ENCODE results near the gene PDCD1. TPM values are rescaled to one million over a fixed set of nuclear protein-coding genes. Genes with fewer than 3 reads are reported as not detected.

The PDCD1 gene
- total and polyA plus RNA-seq, 2 of the 13 experiments (the other 11 are each of a cell fraction or from before 2014, with no cell fraction given) = 0.04 TPM; not detected in 1

DNA sequence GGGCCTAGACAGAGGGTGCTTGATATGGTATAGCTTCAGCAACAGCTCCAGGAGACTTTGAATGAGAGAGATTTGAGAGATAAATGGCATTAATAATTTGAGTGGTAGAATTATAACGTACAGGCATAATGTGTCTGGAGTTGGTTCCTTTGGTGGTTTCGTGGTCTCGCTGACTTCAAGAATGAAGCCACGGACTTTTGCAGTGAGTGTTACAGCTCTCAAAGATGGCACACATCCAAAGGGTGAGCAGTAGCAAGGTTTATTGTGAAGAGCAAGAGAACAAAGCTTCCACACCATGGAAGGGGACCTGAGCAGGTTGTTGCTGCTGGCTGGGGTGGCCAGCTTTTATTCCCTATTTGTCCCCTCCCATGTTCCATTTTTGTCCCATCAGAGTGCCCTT lies 23.1 kb downstream of the PDCD1 start (continued):
- TF ChIP-seq, protein P1, sequence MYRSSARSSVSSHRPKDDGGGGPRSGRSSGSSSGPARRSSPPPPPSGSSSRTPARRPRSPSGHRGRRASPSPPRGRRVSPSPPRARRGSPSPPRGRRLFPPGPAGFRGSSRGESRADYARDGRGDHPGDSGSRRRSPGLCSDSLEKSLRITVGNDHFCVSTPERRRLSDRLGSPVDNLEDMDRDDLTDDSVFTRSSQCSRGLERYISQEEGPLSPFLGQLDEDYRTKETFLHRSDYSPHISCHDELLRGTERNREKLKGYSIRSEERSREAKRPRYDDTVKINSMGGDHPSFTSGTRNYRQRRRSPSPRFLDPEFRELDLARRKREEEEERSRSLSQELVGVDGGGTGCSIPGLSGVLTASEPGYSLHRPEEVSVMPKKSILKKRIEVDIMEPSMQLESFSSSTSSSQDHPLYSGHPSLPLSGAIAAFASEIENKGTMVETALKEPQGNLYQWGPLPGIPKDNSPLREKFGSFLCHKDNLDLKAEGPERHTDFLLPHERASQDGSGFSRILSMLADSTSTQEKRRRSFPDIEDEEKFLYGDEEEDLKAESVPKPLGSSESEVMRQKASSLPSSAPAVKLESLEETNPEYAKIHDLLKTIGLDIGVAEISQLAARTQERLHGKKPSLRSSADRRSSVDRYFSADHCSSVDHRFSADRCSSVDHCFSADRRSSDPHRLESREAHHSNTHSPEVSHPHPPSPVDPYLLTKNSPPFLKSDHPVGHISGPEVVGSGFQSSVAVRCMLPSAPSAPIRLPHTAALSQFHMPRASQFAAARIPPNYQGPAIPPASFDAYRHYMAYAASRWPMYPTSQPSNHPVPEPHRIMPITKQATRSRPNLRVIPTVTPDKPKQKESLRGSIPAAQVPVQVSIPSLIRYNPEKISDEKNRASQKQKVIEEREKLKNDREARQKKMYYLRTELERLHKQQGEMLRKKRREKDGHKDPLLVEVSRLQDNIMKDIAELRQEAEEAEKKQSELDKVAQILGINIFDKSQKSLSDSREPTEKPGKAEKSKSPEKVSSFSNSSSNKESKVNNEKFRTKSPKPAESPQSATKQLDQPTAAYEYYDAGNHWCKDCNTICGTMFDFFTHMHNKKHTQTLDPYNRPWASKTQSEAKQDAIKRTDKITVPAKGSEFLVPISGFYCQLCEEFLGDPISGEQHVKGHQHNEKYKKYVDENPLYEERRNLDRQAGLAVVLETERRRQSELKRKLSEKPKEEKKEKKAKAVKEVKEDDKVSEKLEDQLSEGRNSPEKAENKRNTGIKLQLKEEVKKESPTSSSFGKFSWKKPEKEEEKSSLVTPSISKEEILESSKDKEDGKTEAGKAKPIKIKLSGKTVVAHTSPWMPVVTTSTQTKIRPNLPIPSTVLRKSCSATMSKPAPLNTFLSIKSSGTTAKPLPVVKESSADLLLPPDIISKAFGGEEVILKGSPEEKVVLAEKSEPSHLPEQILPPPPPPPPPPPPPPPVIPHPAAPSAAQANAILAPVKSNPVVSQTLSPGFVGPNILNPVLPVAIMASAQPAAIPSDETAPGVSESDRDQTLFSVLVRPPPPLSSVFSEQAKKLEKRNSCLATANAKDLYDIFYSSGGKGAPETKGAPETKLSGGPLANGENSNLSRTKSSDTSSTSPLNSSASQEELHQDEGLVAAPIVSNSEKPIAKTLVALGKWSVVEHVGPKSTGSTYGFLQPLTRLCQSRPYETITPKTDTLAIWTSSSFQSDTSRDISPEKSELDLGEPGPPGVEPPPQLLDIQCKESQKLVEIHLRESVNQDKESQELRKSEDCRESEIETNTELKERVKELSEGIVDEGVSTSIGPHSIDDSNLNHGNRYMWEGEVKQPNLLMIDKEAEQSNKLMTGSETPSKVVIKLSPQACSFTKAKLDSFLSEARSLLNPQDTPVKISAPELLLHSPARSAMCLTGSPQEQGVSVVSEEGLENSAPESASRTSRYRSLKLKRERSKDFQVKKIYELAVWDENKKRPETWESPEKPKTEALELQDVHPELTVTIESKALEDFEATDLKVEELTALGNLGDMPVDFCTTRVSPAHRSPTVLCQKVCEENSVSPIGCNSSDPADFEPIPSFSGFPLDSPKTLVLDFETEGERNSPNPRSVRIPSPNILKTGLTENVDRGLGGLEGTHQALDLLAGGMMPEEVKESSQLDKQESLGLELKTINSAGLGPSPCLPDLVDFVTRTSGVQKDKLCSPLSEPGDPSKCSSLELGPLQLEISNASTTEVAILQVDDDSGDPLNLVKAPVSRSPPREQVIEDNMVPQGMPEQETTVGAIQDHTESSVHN (CRISPR knock-in tag; IDR thresholded peaks at IDR 0.05) = no peak
- TF ChIP-seq, protein P2, sequence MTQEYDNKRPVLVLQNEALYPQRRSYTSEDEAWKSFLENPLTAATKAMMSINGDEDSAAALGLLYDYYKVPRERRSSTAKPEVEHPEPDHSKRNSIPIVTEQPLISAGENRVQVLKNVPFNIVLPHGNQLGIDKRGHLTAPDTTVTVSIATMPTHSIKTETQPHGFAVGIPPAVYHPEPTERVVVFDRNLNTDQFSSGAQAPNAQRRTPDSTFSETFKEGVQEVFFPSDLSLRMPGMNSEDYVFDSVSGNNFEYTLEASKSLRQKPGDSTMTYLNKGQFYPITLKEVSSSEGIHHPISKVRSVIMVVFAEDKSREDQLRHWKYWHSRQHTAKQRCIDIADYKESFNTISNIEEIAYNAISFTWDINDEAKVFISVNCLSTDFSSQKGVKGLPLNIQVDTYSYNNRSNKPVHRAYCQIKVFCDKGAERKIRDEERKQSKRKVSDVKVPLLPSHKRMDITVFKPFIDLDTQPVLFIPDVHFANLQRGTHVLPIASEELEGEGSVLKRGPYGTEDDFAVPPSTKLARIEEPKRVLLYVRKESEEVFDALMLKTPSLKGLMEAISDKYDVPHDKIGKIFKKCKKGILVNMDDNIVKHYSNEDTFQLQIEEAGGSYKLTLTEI (CRISPR knock-in tag; conservative IDR thresholded peaks at IDR 0.05) = no peak
- TF ChIP-seq PITX1 (CRISPR knock-in tag; IDR thresholded peaks at IDR 0.05) (no peak), KDM2A (CRISPR knock-in tag; IDR thresholded peaks at IDR 0.05; ENCODE audit: borderline replicate concordance, low read depth) (no peak), TBL1XR1 (IDR thresholded peaks at IDR 0.05; ENCODE audit: borderline replicate concordance, low read length, partially characterized antibody) (no peak), MAF1 (CRISPR knock-in tag; IDR thresholded peaks at IDR 0.05; ENCODE audit: borderline replicate concordance) (no peak), CREB1 (IDR thresholded peaks at IDR 0.05) (no peak), CREB1 (CRISPR knock-in tag; IDR thresholded peaks at IDR 0.05) (no peak), CBFB (CRISPR knock-in tag; IDR thresholded peaks at IDR 0.05) (no peak), ZNF350 (CRISPR knock-in tag; IDR thresholded peaks at IDR 0.05; ENCODE audit: borderline replicate concordance, low read depth) (no peak), NFYC (CRISPR knock-in tag; IDR thresholded peaks at IDR 0.05) (no peak), ARNT (IDR thresholded peaks at IDR 0.05) (no peak), ZNF138 (CRISPR knock-in tag; IDR thresholded peaks at IDR 0.05; ENCODE audit: low read depth) (no peak)
- TF ChIP-seq, protein P3, sequence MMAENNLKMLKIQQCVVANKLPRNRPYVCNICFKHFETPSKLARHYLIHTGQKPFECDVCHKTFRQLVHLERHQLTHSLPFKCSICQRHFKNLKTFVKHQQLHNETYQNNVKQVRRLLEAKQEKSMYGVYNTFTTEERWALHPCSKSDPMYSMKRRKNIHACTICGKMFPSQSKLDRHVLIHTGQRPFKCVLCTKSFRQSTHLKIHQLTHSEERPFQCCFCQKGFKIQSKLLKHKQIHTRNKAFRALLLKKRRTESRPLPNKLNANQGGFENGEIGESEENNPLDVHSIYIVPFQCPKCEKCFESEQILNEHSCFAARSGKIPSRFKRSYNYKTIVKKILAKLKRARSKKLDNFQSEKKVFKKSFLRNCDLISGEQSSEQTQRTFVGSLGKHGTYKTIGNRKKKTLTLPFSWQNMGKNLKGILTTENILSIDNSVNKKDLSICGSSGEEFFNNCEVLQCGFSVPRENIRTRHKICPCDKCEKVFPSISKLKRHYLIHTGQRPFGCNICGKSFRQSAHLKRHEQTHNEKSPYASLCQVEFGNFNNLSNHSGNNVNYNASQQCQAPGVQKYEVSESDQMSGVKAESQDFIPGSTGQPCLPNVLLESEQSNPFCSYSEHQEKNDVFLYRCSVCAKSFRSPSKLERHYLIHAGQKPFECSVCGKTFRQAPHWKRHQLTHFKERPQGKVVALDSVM (CRISPR knock-in tag; IDR thresholded peaks at IDR 0.05) = no peak
